B cell (primary cell): ENCODE data around the gene PRDM15.

ENCODE experiments used
- EZH2 ChIP-seq: IDR thresholded peaks from 2 replicates; pipeline ENCODE4 v1.6.1; 2012; ENCODE audit warnings: borderline replicate concordance, low read depth, mild to moderate bottlenecking, moderate library complexity, low read length; ENCODE audit not compliant: insufficient read depth, poor library complexity, severe bottlenecking
- TF ChIP-seq, protein P1 (sequence below): fragments of 200-600 bp; IDR thresholded peaks from one replicate; pipeline ENCODE4 v1.8.0; 2022; ENCODE audit warnings: antibody characterized with exemption, mild to moderate bottlenecking

DNA sequence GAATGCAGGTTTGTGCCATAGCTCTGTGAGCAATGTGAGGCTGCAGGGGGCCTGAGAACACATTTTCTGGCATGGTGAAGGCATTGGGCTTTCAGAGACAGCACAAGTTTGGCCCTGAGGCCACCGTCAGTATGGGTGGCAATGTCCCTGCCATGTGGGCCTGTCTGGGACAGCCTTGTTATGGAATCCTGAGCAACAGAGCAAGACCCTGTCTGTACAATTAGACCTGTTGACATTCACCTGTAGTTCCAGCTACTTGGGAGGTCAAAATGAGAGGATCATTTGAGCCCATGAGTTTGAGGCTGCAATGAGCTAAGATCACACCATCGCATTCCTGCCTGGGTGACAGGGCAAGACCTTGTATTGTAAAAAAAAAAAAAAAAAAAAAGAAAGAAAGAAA, 35.6 kb downstream of the PRDM15 start:
- TF ChIP-seq, protein P1, sequence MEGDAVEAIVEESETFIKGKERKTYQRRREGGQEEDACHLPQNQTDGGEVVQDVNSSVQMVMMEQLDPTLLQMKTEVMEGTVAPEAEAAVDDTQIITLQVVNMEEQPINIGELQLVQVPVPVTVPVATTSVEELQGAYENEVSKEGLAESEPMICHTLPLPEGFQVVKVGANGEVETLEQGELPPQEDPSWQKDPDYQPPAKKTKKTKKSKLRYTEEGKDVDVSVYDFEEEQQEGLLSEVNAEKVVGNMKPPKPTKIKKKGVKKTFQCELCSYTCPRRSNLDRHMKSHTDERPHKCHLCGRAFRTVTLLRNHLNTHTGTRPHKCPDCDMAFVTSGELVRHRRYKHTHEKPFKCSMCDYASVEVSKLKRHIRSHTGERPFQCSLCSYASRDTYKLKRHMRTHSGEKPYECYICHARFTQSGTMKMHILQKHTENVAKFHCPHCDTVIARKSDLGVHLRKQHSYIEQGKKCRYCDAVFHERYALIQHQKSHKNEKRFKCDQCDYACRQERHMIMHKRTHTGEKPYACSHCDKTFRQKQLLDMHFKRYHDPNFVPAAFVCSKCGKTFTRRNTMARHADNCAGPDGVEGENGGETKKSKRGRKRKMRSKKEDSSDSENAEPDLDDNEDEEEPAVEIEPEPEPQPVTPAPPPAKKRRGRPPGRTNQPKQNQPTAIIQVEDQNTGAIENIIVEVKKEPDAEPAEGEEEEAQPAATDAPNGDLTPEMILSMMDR: no peak
- no peak for TF ChIP-seq EZH2
